WTC11 (cell line): ENCODE measurements around the gene ZFAND3. TPM values are rescaled to one million over a fixed set of nuclear protein-coding genes. Genes with fewer than 3 reads are reported as not detected.

Experiments used
- ATAC-seq: fragments of 200-7000 bp; cut with Tn5 transposase; 2 replicates; pipeline ENCODE4 v1.10.0; 2021; ENCODE audit warnings: mild to moderate bottlenecking, moderate library complexity
- CTCF ChIA-PET: fragments of 300-600 bp; sonication (Branson Sonifier 250); formaldehyde crosslinking; loops from one replicate; lab custom pipeline; 2021; ENCODE audit warnings: antibody characterized with exemption; lab: Charles Lee
- POLR2A ChIA-PET: fragments of 350-600 bp; sonication (Branson Sonifier 250); formaldehyde crosslinking; loops from one replicate; lab custom pipeline; 2021; ENCODE audit warnings: antibody characterized with exemption; lab: Charles Lee
- DNase-seq: peaks from one replicate; pipeline ENCODE4 v3.0.0; 2021; ENCODE audit warnings: low spot score
- H3K27ac Mint-ChIP-seq: 2 replicates; pipeline ENCODE4 v1.8.0; 2021; ENCODE audit warnings: mixed read lengths
- H3K27me3 Mint-ChIP-seq: 2 replicates; pipeline ENCODE4 v1.8.0; 2021; ENCODE audit warnings: low read depth, mild to moderate bottlenecking, moderate library complexity, mixed read lengths
- H3K36me3 Mint-ChIP-seq: 2 replicates; pipeline ENCODE4 v1.8.0; 2021; ENCODE audit warnings: mixed read lengths
- H3K4me1 Mint-ChIP-seq: 2 replicates; pipeline ENCODE4 v1.8.0; 2022; ENCODE audit warnings: mixed read lengths
- H3K4me3 Mint-ChIP-seq: 2 replicates; pipeline ENCODE4 v1.8.0; 2021; ENCODE audit warnings: mild to moderate bottlenecking, moderate library complexity, mixed read lengths
- H3K9me3 Mint-ChIP-seq: 2 replicates; pipeline ENCODE4 v1.8.0; 2021; ENCODE audit warnings: mixed read lengths
- ATF6 ChIP-seq: sonication (generic); formaldehyde crosslinking; IDR thresholded peaks from 2 replicates; pipeline ENCODE4 v1.8.1; 2023; ENCODE audit warnings: mild to moderate bottlenecking, missing genetic modification reagents
- CREB1 ChIP-seq: sonication (generic); formaldehyde crosslinking; IDR thresholded peaks from 2 replicates; pipeline ENCODE4 v1.8.0; 2023; ENCODE audit warnings: mild to moderate bottlenecking, missing genetic modification reagents
- CTCF ChIP-seq: fragments of 200-600 bp; IDR thresholded peaks from 2 replicates; pipeline ENCODE4 v1.8.0; 2022; ENCODE audit warnings: antibody characterized with exemption
- E2F1 ChIP-seq: sonication (generic); formaldehyde crosslinking; IDR thresholded peaks from 2 replicates; pipeline ENCODE4 v1.8.0; 2022; ENCODE audit warnings: mild to moderate bottlenecking, missing genetic modification reagents
- FOXK1 ChIP-seq: sonication (generic); formaldehyde crosslinking; IDR thresholded peaks from 2 replicates; pipeline ENCODE4 v1.8.0; 2022; ENCODE audit warnings: mild to moderate bottlenecking, moderate library complexity, missing genetic modification reagents
- GABPB1 ChIP-seq: sonication (generic); formaldehyde crosslinking; IDR thresholded peaks from 2 replicates; pipeline ENCODE4 v1.8.1; 2023; ENCODE audit warnings: mild to moderate bottlenecking, missing genetic modification reagents
- IRF2 ChIP-seq: sonication (generic); formaldehyde crosslinking; IDR thresholded peaks from 2 replicates; pipeline ENCODE4 v1.8.0; 2022; ENCODE audit warnings: low read depth, missing genetic modification reagents, borderline replicate concordance
- KAT7 ChIP-seq: sonication (generic); formaldehyde crosslinking; IDR thresholded peaks from 2 replicates; pipeline ENCODE4 v1.8.1; 2023; ENCODE audit warnings: missing genetic modification reagents, mild to moderate bottlenecking, borderline replicate concordance
- NFATC4 ChIP-seq: fragments of 250-450 bp; sonication (Bioruptor Pico); IDR thresholded peaks from 2 replicates; pipeline ENCODE4 v1.9.0; 2021; ENCODE audit warnings: mild to moderate bottlenecking
- NR2C2 ChIP-seq: sonication (generic); formaldehyde crosslinking; IDR thresholded peaks from 2 replicates; pipeline ENCODE4 v1.8.0; 2022; ENCODE audit warnings: mild to moderate bottlenecking, missing genetic modification reagents
- SMAD3 ChIP-seq: sonication (generic); formaldehyde crosslinking; IDR thresholded peaks from 2 replicates; pipeline ENCODE4 v1.8.0; 2022; ENCODE audit warnings: missing genetic modification reagents, mild to moderate bottlenecking, borderline replicate concordance
- SMAD4 ChIP-seq: sonication (generic); formaldehyde crosslinking; IDR thresholded peaks from 2 replicates; pipeline ENCODE4 v1.8.0; 2022; ENCODE audit warnings: mild to moderate bottlenecking, missing genetic modification reagents
- SOX15 ChIP-seq: fragments of 250-450 bp; sonication (Bioruptor Pico); IDR thresholded peaks from 2 replicates; pipeline ENCODE4 v1.9.0; 2021; ENCODE audit warnings: mild to moderate bottlenecking
- STAT6 ChIP-seq: sonication (generic); formaldehyde crosslinking; conservative IDR thresholded peaks from 2 replicates; pipeline ENCODE4 v1.8.1; 2023; ENCODE audit warnings: mild to moderate bottlenecking, low read depth, missing genetic modification reagents, moderate library complexity
- TCF7 ChIP-seq: sonication (generic); formaldehyde crosslinking; IDR thresholded peaks from 2 replicates; pipeline ENCODE4 v1.8.0; 2022; ENCODE audit warnings: mild to moderate bottlenecking, low read depth, missing genetic modification reagents, moderate library complexity
- TEAD1 ChIP-seq: sonication (generic); formaldehyde crosslinking; IDR thresholded peaks from 2 replicates; pipeline ENCODE4 v1.8.0; 2022; ENCODE audit warnings: mild to moderate bottlenecking, missing genetic modification reagents
- TP53 ChIP-seq: sonication (generic); formaldehyde crosslinking; IDR thresholded peaks from 2 replicates; pipeline ENCODE4 v1.8.1; 2023; ENCODE audit warnings: mild to moderate bottlenecking, missing genetic modification reagents
- ZBTB21 ChIP-seq: sonication (generic); formaldehyde crosslinking; IDR thresholded peaks from 2 replicates; pipeline ENCODE4 v1.8.1; 2023; ENCODE audit warnings: mild to moderate bottlenecking, missing genetic modification reagents, borderline replicate concordance
- ZNF121 ChIP-seq: sonication (generic); formaldehyde crosslinking; IDR thresholded peaks from 2 replicates; pipeline ENCODE4 v1.8.0; 2023; ENCODE audit warnings: missing genetic modification reagents
- ZNF232 ChIP-seq: sonication (generic); formaldehyde crosslinking; IDR thresholded peaks from 2 replicates; pipeline ENCODE4 v1.8.0; 2022; ENCODE audit warnings: mild to moderate bottlenecking, missing genetic modification reagents
- total RNA-seq: library from RNA; stranded (reverse); gene quantifications from 3 replicates; pipeline ENCODE4 v1.2.3, GENCODE V29; 2021
- TF ChIP-seq, protein P1 (sequence below): sonication (generic); formaldehyde crosslinking; IDR thresholded peaks from 2 replicates; pipeline ENCODE4 v1.8.1; 2023; ENCODE audit warnings: mild to moderate bottlenecking, missing genetic modification reagents, moderate library complexity
- TF ChIP-seq, protein P2 (sequence below): sonication (generic); formaldehyde crosslinking; IDR thresholded peaks from 2 replicates; pipeline ENCODE4 v1.8.1; 2023; ENCODE audit warnings: mild to moderate bottlenecking, missing genetic modification reagents, moderate library complexity

Gene ZFAND3
- total RNA-seq, 1 experiment from 2014 or later, result 50.3 TPM

- Mint-ChIP-seq H3K4me1 (peaks cover 29% of the 10 kb centered on the region), H3K4me3 (no peak overlapping the region; the same call in 1 of the 2 replicates), H3K27ac (peak overlapping the region; percentile 72), H3K36me3 (no peaks in the 10 kb centered on the region), H3K9me3 (no peaks in the 10 kb centered on the region), H3K27me3 (peaks cover 2% of the 10 kb centered on the region)
- ATAC-seq (peak; percentile 99), DNase-seq (peak; percentile 90)
- no peak for TF ChIP-seq TCF7 (CRISPR knock-in tag)
- no peak for TF ChIP-seq SOX15 (CRISPR knock-in tag)
- TF ChIP-seq CTCF, result peak; percentile 86
- TF ChIP-seq SMAD3 (CRISPR knock-in tag), result peak; percentile 75; the same call in 1 of the 2 replicates
- TF ChIP-seq, protein P1, sequence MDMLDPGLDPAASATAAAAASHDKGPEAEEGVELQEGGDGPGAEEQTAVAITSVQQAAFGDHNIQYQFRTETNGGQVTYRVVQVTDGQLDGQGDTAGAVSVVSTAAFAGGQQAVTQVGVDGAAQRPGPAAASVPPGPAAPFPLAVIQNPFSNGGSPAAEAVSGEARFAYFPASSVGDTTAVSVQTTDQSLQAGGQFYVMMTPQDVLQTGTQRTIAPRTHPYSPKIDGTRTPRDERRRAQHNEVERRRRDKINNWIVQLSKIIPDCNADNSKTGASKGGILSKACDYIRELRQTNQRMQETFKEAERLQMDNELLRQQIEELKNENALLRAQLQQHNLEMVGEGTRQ, result no peak
- peak; percentile 11; the same call in 1 of the 2 replicates for TF ChIP-seq TEAD1 (CRISPR knock-in tag)
- TF ChIP-seq GABPB1 (CRISPR knock-in tag), result peak; percentile 86
- TF ChIP-seq FOXK1, result peak; percentile 78
- no peak for TF ChIP-seq NR2C2 (CRISPR knock-in tag)
- TF ChIP-seq ZNF232 (CRISPR knock-in tag), result 0 out of 2 replicates have a peak, but pooled peaks have one; percentile 68
- TF ChIP-seq IRF2, result no peak
- TF ChIP-seq ZNF121 (CRISPR knock-in tag), result peak; percentile 91
- POLR2A ChIA-PET, result interaction anchor here (0.5 to 1.0 kb wide), 2 partner anchors 28 to 398 kb away, joined by 3 read pairs; partner anchors contain the start of gene ZFAND3
- CTCF ChIA-PET, result interaction anchor here (0.5 to 1.5 kb wide), 42 partner anchors 8 to 703 kb away, joined by 3 to 28 read pairs (median 4); partner anchors contain the start of gene ZFAND3
Measured at GRCh38 chr6:37791156-37791919, 28.2 kb upstream of the ZFAND3 start.

GRCh38 chr6:37792457-37793033 is 27.0 kb upstream of the ZFAND3 start:
- ChIA-PET POLR2A (interaction anchor here (0.6 kb wide), 1 partner anchor 31 kb away, joined by 12 read pairs; no protein-coding TSS in a partner anchor), CTCF (interaction anchor here (0.7 kb wide), 1 partner anchor 210 kb away, joined by 7 read pairs; no protein-coding TSS in a partner anchor)
- H3K4me1 Mint-ChIP-seq, result peaks cover 23% of the 10 kb centered on the region
- no peak for TF ChIP-seq ATF6 (CRISPR knock-in tag)
- H3K4me3 Mint-ChIP-seq, result no peak overlapping the region
- no peak overlapping the region for H3K27ac Mint-ChIP-seq
- DNase-seq, result no peak
- no peaks in the 10 kb centered on the region for H3K9me3 Mint-ChIP-seq
- H3K36me3 Mint-ChIP-seq, result no peaks in the 10 kb centered on the region
- H3K27me3 Mint-ChIP-seq, result no peaks in the 10 kb centered on the region; the same call in 1 of the 2 replicates
- no peak for ATAC-seq

DNA sequence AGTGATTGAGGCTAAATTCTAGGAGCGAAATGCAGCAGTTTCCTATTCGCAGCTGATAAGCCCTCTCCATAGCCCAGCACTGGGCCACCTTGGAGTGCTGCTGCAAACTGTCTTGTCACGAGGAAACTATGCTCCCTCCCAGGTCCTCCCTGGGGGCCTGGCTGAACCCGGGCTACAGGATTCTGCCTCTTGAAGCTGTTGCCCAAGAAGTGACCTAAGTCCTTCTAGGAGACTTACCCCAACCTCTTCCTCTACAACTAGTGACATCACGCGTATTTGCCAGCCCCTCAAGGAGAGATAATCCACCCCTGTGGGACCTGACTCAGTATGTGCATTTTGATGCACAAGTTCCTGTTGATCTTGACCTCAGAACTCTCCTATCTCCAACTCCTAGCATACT is 26.5 kb upstream of the ZFAND3 start:
- Mint-ChIP-seq H3K4me3 (no peak overlapping the region), H3K36me3 (no peaks in the 10 kb centered on the region), H3K27me3 (no peaks in the 10 kb centered on the region; the same call in 1 of the 2 replicates), H3K9me3 (no peaks in the 10 kb centered on the region), H3K27ac (no peak overlapping the region), H3K4me1 (peaks cover 18% of the 10 kb centered on the region)
- no peak for ATAC-seq
- no peak for DNase-seq
- ChIA-PET POLR2A (no interaction called here), CTCF (no interaction called here)
- no peak for TF ChIP-seq TP53 (CRISPR knock-in tag)
- TF ChIP-seq NFATC4, result no peak
- no peak for TF ChIP-seq ZBTB21
- no peak for TF ChIP-seq GABPB1 (CRISPR knock-in tag)
- no peak for TF ChIP-seq ZNF121 (CRISPR knock-in tag)
- no peak for TF ChIP-seq E2F1 (CRISPR knock-in tag)
- TF ChIP-seq FOXK1, result no peak
- TF ChIP-seq KAT7 (CRISPR knock-in tag), result no peak
- no peak for TF ChIP-seq CREB1 (CRISPR knock-in tag)
- no peak for TF ChIP-seq STAT6
- TF ChIP-seq, protein P2, sequence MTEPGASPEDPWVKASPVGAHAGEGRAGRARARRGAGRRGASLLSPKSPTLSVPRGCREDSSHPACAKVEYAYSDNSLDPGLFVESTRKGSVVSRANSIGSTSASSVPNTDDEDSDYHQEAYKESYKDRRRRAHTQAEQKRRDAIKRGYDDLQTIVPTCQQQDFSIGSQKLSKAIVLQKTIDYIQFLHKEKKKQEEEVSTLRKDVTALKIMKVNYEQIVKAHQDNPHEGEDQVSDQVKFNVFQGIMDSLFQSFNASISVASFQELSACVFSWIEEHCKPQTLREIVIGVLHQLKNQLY (CRISPR knock-in tag), result no peak
- no peak for TF ChIP-seq SMAD4
